ENCODE measurements around the gene SEL1L2.
A peak's percentile ranks its signal among the peaks of the same experiment; 100 is the strongest.
"Not testable (repeated sequence)": the region's sequence is repeated elsewhere in the genome, so short reads cannot be mapped to it uniquely, and the experiment has no call there.

The SEL1L2 gene

GRCh38 chr20:13990465-13990864 lies at the start of gene SEL1L2:
Gene SEL1L2 (minus strand): TSS chr20:13990614. CDS start chr20:13990534, 80 bp downstream.
- DNase-seq, result no peak

DNA sequence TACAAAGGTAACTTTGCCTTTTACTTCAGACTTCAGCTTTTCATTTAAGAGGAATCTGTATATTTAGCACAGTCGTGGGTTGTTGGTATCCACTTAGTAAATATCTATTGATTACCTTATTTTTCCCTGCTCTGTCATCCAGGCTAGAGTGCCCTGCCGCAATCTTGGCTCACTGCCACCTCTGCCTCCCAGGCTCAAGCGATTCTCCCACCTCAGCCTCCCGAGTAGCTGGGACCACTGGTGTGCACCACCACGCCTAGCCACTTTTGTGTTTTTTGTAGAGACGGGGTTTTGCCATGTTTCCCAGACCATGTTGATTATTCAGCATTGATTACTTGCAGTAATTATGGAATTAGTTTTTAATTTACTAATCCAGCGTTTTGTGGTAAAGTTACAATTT lies 46.2 kb upstream of the SEL1L2 start:
- DNase-seq, result no peak

- DNase-seq, result no peak
Observed at GRCh38 chr20:14033310-14033709, 42.9 kb upstream of the SEL1L2 start.

DNA sequence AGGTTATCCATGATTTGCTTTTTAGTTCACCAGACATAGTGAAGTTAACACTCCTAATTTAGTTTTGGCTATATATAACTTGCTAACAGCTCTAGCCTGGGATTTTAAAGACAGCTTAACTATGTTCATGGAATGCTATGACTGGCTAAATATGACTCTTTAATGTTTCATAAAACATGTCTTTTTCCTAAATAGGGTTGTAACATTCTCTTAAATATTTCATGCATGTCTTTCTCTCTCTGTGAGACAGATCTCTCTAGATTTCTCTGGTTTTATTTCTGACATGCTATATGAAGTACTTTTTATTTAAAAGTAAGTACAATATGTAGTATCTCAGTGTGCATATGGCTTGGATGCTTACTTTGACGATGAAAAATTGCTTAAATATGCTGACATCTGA lies 40.6 kb upstream of the SEL1L2 start:
- no peak for DNase-seq

- no peak for DNase-seq
Observed at GRCh38 chr20:14012671-14013070, 22.3 kb upstream of the SEL1L2 start.

DNA sequence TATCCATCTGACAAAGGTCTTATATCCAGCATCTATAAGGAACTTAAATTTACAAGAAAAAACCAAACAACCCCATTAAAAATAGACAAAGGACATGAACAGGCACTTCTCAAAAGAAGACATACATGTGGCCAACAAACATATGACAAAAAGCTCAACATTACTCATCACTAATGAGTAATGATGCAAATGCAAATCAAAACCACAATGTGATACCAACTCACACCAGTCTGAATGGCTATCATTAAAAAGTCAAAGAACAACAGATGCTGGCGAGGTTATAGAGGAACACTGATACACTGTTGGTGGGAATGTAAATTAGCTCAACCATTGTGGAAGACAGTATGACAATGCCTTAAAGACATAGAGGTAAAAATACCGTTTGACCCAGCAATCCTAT lies 18.8 kb upstream of the SEL1L2 start:
- no peak for DNase-seq

GRCh38 chr20:14005996-14006395 lies 15.6 kb upstream of the SEL1L2 start:
- DNase-seq, result no peak

- no peak for DNase-seq
Observed at GRCh38 chr20:14000917-14001316, 10.5 kb upstream of the SEL1L2 start.

GRCh38 chr20:13996265-13996664 lies 5.9 kb upstream of the SEL1L2 start:
- no peak for DNase-seq

DNA sequence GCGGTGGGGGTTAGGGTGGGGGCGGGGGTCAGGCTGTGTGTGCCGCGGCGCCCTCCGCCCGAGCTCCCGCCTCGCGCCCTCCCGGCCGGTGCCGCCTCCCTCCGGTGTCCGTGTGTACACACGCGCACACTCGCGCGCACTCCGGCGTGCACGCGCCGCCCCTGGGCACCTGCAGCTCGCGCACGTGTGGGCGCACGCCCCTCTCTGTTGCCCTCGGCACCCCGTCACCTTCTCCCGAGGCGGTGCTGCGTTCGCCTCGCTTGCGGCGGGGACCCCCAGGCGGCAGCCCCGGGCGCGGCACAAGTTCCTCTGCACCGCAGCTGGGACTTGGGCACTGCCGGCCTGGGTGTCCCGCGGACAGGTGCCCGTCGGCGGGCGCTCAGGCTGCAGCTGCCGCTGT lies 5.4 kb upstream of the SEL1L2 start:
- DNase-seq, result no peak

- DNase-seq, result peak; percentile 55
Observed at GRCh38 chr20:13995086-13995665, 4.8 kb upstream of the SEL1L2 start, which contains the start of gene MACROD2. Gene MACROD2 (plus strand): TSS chr20:13995516.

DNA sequence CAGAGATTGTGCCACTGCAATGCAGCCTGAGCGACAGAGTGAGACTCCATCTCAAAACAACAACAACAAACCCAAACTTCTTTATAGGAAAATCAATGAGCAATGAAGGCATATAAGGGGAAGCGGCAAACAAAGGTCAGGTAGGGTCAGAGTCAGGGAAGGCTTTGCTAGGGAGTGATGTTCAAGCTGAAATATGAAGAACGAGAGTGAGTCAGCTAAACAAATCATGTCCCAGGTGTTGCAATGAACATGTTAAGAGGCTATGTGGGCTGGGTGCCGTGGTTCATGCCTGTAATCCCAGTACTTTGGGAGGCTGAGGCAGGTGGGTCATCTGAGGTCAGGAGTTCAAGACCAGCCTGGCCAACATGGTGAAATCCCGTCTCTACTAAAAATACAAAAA lies 1.5 kb upstream of the SEL1L2 start:
- DNase-seq, result not testable (repeated sequence)

DNA sequence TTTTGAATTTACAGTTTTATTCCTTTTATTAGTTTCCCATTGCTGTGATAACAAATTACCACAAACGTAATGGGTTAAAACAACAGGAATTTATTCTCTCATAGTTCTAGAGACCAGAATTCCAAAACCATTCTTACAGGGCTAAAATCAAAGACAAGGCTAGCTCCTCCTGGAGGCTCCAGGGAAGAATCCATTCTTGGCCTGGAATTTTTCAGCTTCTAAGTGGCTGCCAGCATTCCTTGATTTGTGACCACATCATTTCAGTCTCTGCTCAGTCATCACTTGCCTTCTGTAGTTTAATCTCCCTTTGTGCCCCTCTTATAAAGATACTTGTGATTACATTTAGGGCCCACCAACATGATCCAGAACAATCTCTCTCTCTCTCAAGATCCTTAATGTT lies 897 bp upstream of the SEL1L2 start:
- no peak for DNase-seq

DNA sequence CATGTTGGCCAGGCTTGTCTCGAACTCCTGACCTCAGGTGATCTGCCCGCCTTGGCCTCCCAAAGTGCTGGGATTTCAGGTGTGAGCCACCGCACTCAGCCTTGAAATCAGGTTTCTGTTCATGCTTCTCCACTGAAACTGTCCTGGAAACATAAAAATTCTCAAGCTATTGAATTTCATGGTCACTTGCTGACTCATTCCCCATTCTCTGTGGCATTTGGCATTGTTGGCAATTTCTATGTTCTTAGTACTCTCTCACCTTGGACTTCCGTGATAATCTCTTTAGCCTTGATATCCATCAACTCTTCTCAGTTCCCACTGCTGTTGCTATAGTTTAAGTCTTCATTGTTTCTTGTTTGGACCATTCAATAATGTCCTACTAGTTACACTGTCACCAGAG lies 6.2 kb downstream of the SEL1L2 start:
- no peak for DNase-seq

DNA sequence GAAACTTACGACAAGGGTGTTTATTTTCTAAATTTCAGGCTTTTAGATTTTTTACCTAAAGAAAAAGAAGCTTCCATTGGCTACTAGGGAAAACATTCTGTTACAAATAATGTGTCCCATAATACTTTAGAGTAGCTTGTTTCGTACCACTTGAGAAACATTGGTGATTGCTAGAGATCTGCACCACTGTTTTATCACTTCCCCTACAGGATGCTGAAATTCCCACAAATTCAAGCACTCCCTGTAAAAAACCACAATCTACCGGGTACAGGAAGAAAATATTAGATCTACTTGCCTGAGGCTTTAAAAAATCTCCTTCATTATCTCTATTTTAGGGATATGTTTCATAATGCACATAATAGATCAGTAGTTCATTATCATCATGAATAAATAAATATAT lies 29.9 kb downstream of the SEL1L2 start:
- no peak for DNase-seq

DNA sequence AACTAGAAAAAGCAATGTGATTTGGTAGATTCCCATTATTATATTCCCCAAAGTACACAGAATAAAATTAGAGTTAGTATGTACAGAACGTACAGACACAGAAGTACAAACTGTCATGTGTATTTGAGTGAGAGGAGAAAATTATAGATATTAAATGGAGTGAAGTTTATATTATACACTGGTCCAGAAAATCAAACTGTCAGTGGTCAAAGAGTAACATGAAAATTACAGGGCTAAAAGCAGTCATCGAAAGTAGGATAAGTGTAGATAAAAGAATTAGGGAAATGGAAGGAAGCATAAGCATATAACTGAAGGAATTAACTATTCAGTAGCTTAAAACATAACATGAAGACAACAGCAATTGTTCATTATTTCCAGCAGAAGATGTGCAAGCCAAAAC lies 30.3 kb downstream of the SEL1L2 start:
- DNase-seq, result no peak

DNA sequence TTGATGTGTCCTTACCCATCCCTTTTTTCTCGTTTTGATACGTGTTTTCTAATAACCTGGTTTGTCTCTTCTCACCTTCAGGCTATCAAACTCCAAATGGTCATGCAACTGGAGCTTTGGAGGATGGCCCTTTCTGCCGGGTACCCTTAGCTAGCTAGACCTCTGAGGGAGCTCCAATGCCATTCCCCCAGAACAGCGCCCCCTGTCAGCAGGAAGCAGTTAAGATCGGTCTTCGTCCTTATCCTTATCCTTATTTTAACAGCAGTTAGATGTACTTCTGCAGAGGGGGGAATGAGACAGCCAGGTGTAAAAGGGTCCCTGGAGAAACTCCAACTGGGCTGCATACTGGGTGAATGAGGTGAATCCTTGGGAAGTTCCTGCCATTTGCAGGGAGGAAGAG lies 37.2 kb downstream of the SEL1L2 start:
- no peak for DNase-seq

DNA sequence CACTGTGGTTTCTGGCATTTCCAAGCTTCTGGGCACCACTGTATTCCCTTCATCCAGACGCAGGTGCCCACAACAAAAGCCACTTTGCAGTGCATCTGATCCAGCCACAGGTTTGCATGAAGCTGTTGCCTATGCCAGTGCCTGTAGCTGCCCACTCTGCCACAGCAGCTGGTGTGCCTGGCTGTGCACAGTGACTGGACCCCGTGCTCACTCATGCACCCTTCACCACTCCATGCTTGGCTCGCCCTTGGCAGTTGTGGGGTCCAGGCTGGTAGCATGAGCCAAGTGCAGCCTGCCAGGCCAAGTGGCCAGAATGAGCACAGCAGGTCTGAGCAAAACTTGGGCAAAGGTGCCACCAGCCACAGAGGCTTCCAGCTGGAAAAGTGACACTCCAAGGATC lies 42.7 kb downstream of the SEL1L2 start:
- DNase-seq, result no peak

DNA sequence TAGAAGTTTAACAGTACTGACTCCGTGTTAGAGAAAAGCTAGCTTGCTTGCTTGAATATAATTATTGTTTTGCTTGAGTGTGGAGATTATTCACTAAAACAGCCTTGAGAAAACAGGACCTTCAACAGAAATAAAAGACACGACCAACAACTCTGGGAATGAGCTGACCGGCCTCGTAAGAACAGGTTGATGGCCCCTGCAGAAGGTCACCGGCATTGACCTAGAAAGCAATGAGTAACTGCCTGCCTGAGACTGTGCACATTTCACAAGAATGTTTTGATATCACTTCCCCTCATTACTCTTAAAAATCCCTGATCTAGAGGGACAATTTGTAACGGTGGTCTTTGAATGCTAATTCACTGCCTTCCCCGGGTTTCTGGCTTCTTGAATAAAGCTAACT lies 49.4 kb downstream of the SEL1L2 start:
- no peak for DNase-seq

- no peak for DNase-seq
Observed at GRCh38 chr20:13936781-13937576, 53.4 kb downstream of the SEL1L2 start.

DNA sequence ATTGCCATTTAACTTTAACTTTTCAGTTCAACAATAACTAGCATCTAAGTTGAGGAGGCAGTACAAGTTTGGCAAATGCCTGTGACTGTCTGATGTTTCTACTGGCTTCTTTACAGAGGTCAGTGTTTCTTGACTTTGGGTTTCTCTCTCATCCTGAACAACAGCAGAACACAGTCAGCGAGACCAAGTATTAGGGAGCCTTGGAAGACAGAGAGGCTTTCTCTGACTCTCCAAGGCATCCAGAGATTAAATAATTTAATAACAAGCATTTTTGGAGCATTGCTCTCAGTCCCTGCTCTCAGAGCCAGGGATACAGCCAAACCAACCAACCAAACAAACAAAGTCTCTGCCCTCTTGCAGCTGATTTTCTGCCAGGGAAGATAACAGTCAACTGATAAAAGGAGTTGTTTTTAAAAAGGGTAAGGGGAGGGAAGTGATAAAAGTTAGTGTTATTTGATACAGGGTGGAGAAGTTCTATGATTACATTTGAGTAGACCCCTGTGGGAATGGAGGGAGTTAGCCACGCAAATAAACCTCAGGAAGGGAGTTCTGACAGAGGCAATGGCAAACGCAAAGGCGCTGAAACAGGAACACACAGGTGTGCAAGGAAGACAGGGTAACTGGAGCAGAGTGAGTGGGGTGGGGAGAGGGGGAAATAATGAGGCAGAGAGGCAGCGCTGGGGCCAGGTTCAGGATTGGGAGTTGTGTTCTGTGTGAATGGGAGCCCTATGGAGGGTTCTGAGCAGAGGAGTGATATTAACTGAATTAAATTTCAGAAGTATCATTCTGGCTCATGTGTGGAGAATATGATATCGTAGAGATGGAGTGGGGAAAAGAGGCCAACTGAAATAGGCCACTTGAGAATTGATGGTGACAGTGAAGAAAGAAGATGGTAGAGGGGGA lies 55.2 kb downstream of the SEL1L2 start:
- DNase-seq, result no peak

- DNase-seq, result no peak
Observed at GRCh38 chr20:13930281-13930680, 60.1 kb downstream of the SEL1L2 start.

- DNase-seq, result no peak
Observed at GRCh38 chr20:13929836-13930235, 60.6 kb downstream of the SEL1L2 start.

DNA sequence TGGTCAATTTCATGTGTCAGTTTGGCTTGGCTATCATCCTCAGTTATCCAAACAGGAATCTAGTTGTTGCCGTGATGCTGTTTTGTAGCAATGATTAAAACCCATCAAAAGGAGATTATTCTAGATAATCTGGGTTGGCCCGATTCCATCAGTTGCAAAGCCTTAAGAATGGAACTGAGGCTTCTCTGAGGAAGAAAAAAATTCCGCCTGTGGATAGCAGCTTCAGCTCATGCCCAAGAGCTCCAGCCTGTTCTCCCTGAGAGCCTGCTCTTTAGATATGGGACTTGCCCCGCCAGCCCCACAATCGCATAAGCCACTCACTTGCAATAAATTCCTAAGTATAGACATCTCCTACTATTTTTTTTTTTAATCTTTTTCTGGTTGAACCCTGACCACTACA lies 61.5 kb downstream of the SEL1L2 start:
- DNase-seq, result no peak
